ENCODE results near the gene SMG6.

GRCh38 chr17:2266045-2266864 is 37.3 kb downstream of the SMG6 start:
- TF ChIP-seq TCF7 (CRISPR knock-in tag; IDR thresholded peaks at IDR 0.05; ENCODE audit: low read depth) (no peak), PREB (CRISPR knock-in tag; IDR thresholded peaks at IDR 0.05; ENCODE audit: borderline replicate concordance) (no peak), ZMAT4 (CRISPR knock-in tag; IDR thresholded peaks at IDR 0.05) (no peak), SP1 (CRISPR knock-in tag; conservative IDR thresholded peaks at IDR 0.05) (no peak), JUN (CRISPR knock-in tag; IDR thresholded peaks at IDR 0.05) (no peak)
- TF ChIP-seq, protein P1, sequence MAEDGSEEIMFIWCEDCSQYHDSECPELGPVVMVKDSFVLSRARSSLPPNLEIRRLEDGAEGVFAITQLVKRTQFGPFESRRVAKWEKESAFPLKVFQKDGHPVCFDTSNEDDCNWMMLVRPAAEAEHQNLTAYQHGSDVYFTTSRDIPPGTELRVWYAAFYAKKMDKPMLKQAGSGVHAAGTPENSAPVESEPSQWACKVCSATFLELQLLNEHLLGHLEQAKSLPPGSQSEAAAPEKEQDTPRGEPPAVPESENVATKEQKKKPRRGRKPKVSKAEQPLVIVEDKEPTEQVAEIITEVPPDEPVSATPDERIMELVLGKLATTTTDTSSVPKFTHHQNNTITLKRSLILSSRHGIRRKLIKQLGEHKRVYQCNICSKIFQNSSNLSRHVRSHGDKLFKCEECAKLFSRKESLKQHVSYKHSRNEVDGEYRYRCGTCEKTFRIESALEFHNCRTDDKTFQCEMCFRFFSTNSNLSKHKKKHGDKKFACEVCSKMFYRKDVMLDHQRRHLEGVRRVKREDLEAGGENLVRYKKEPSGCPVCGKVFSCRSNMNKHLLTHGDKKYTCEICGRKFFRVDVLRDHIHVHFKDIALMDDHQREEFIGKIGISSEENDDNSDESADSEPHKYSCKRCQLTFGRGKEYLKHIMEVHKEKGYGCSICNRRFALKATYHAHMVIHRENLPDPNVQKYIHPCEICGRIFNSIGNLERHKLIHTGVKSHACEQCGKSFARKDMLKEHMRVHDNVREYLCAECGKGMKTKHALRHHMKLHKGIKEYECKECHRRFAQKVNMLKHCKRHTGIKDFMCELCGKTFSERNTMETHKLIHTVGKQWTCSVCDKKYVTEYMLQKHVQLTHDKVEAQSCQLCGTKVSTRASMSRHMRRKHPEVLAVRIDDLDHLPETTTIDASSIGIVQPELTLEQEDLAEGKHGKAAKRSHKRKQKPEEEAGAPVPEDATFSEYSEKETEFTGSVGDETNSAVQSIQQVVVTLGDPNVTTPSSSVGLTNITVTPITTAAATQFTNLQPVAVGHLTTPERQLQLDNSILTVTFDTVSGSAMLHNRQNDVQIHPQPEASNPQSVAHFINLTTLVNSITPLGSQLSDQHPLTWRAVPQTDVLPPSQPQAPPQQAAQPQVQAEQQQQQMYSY (CRISPR knock-in tag; IDR thresholded peaks at IDR 0.05): no peak
- TF ChIP-seq, protein P2, sequence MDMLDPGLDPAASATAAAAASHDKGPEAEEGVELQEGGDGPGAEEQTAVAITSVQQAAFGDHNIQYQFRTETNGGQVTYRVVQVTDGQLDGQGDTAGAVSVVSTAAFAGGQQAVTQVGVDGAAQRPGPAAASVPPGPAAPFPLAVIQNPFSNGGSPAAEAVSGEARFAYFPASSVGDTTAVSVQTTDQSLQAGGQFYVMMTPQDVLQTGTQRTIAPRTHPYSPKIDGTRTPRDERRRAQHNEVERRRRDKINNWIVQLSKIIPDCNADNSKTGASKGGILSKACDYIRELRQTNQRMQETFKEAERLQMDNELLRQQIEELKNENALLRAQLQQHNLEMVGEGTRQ (CRISPR knock-in tag; IDR thresholded peaks at IDR 0.05): no peak
- TF ChIP-seq, protein P3, sequence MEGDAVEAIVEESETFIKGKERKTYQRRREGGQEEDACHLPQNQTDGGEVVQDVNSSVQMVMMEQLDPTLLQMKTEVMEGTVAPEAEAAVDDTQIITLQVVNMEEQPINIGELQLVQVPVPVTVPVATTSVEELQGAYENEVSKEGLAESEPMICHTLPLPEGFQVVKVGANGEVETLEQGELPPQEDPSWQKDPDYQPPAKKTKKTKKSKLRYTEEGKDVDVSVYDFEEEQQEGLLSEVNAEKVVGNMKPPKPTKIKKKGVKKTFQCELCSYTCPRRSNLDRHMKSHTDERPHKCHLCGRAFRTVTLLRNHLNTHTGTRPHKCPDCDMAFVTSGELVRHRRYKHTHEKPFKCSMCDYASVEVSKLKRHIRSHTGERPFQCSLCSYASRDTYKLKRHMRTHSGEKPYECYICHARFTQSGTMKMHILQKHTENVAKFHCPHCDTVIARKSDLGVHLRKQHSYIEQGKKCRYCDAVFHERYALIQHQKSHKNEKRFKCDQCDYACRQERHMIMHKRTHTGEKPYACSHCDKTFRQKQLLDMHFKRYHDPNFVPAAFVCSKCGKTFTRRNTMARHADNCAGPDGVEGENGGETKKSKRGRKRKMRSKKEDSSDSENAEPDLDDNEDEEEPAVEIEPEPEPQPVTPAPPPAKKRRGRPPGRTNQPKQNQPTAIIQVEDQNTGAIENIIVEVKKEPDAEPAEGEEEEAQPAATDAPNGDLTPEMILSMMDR (IDR thresholded peaks at IDR 0.05): no peak

Measured in WTC11 (cell line).